MM.1S (cell line): ENCODE data around the gene NDUFS3.
"Not testable (repeated sequence)": the region's sequence is repeated elsewhere in the genome, so short reads cannot be mapped to it uniquely, and the experiment has no call there.

ENCODE experiments used
- CTCF ChIP-seq: fragments of 300-600 bp; sonication (generic); IDR thresholded peaks from 2 replicates; pipeline ENCODE4 v1.5.1; 2016; ENCODE audit warnings: antibody characterized with exemption, low read length, mixed read lengths
- EZH2 ChIP-seq: fragments of 300-600 bp; sonication (generic); optimal IDR thresholded peaks from 2 replicates; pipeline ENCODE3; 2017; ENCODE audit warnings: low read depth, mild to moderate bottlenecking, antibody characterized with exemption, low read length, mixed read lengths

DNA sequence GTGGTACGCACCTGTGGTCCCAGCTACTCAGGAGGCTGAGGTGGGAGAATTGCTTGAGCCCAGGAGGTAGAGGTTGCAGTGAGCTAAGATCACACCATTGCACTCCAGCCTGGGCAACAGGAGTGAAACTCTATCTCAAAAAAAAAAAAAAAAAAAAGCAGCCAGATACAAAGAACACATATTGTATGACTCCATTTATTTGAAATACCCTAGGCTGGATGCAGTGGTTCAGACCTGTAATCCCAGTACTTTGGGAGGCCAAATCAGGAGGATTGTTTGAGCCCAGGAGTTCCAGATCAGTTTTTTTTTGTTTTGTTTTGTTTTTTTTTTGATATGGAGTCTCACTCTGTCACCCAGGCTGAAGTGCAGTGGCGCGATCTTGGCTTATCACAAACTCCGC, 16.5 kb upstream of the NDUFS3 start:
- not testable (repeated sequence) for TF ChIP-seq EZH2, CTCF
